HG02884 (cell line): ENCODE data around the gene CD74.

Experiments used
- ATAC-seq: cut with Tn5 transposase; IDR thresholded peaks from one replicate; pipeline ENCODE4 v1.9.1; 2021; ENCODE audit warnings: mild to moderate bottlenecking, moderate library complexity; ENCODE audit not compliant: unreplicated experiment

The CD74 gene

DNA sequence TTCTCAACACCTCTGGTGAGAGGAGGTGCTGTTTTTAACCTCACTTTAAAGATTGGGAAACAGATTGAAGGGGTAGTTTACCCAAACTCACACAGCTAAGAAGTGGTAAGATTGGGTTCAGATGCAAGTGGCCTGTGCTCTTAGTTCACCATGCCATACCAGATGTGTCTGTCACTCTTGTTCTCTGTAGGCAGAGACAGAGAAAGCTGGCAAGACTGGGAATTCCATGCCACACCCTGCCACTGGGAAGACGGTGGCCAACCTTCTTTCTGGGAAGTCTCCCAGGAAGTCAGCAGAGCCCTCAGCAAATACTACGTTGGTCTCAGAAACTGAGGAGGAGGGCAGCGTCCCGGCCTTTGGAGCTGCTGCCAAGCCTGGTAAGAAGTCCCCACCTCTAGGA, 44.2 kb downstream of the CD74 start:
- ATAC-seq = no peak

DNA sequence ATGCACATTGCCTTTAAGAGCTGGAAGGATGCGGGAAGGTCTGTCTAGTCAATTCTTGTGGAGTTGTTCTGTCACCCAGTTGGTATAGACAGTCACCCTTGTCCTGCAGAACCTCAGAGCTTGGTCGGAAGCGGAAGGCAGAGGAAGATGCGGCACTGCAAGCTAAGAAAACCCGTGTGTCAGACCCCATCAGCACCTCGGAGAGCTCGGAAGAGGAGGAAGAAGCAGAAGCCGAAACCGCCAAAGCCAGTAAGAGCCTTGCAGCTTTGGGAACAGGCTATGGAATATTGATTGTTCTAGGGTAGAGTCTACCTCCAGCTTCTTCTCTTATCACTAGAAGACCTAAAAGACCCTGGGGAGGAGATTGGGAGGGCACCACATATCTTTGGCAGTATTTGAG, 48.7 kb downstream of the CD74 start:
- no peak for ATAC-seq

DNA sequence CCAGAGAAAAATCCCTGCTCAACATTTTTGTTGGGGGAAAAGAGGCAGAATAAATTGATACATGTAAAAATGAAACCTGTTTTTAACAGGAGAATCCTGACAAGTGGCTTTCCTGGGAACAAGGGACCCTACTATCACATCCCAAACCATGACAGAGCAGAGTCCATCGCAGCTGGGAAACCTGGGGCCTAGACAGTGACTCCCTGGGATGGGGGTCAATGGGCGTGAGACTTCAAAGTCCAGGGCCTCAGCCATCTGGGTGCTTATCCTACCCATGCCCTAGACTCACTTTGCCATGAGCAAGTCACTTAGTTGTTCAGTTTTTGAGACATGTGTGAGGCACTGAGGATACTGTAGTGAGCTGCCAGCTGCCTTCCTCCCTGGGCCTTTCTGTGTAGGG, 49.5 kb downstream of the CD74 start:
- ATAC-seq = no peak

DNA sequence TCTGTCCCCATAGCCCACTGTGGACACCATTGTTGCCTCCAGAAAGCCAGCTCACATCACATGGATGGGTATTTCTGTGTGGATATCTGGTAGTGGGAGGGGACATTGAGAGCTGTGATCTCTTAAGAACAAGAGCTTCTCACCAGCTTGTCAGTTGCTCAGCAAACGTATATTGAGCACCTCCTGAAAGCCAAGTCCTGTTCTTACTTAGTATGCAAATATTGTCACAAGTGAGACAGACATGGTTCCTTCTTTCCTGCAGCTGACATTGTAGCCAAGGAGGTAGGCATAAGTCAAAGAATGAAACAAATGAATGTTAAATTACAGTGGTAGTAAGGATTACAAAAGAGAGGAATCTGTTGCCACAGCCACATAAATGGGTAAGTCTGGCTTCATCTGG, 51.4 kb downstream of the CD74 start:
- ATAC-seq = peak; percentile 38

DNA sequence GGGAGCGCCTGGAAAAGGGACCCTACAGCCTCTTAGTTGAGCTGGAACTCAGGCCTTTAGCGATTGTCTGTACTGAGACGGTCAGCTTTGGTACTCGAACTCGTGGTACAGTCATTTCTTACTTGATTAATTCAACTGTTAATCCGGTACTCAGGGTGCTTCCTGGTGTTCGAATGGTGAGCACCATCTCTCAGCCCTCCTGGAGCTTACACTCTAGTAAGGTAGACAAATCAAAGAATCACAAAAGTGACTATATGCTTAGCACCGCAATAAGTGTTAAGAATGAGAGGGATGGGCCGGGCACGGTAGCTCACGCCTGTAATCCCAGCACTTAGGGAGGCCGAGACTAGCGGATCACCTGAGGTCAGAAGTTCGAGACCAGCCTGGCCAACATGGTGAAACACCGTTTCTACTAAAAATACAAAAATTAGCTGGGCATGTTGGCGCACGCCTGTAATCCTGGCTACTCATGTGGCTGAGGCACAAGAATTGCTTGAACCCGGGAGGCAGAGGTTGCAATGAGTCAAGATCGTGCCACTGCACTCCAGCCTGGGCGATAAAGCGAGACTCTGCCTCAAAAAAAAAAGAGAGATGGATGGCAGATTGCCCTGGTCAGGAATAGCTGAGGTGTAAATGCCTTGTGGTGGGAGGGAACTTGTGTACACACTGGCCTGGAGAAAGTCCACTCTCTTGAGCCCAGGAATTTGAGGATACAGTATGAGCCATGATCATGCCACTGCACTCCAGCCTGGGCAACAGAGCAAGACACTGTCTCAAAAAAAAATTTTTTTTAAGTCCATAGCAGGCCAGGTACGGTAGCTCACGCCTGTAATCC, 54.2 kb downstream of the CD74 start:
- no peak for ATAC-seq

DNA sequence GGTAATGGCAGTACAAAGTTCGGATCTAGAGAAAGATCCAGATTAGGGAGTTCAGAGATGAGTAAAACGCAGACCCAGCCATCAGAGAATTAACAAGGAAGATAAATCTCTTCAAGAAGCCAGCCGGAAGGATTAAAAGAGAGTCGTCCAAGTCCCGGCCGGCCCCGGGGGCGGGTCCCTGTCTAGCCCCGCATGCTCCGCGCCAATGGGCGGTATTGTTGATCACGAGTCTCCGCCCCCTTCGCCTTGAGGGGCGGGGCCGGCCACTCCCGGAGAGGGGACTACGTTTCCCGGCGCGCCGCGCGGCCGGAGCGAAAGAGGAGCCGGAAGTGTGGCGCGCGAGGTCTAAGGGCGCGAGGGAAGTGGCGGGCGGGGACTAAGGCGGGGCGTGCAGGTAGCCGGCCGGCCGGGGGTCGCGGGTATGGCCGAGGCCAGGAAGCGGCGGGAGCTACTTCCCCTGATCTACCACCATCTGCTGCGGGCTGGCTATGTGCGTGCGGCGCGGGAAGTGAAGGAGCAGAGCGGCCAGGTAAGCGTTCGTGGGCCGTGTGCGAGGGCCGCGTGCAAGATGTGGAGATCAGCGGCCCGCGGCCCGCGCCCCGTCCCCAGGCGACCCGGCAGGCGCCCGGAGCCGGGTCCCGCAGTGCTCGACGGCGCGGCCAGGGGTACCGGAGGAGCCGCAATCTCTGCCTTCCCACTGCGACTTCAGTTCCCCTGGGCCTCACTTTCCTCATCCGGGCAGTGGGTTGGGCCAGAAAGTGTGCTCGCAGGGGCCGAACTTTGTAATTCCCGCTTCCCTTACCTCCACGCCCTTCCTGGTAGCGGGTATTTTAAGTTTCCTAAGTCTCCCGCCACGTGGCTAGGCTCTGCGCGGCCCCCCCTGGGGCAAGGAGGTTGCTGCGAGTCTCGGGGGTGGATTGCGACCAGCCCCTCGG, 55.1 kb downstream of the CD74 start, which contains the start of gene TCOF1:
TCOF1 (plus strand) TSS at position 372 of the 935 bp plus-strand sequence; CDS start at position 422, 50 bp downstream.
- peak; percentile 93 for ATAC-seq

DNA sequence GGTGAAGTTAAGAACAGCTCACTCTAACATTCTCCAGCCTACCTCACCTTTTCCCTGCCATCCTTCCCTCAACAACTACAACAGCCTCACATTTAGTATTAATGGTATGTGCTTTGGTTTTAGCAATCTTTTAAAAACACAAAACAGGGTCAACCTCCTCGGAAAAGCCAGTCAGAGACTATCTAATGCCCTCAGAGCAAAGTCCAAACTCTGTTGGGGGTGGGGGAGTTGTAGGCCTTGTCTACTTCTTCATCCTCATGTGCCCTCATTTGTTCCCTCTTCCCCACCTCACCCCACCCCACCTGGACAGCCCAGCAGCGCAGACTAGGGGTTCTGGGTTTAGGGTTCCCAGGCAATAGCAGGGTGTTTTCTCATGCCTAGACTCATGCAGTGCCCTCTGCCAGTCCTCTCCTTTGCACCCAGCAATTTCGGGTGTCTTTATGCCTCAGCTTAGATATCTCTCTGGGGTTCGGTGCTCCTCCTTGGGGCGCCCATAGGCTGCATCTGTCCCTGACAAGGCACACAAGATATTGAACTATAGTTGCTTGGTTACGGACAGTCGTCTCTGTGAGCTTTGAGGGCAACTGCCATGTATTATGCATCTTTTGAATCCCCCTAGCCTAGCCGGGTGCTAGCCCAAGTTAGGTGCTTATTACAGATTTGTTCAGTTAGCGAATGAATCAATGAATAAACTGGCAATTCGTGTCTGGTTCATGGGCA, 56.0 kb downstream of the CD74 start:
- no peak for ATAC-seq

DNA sequence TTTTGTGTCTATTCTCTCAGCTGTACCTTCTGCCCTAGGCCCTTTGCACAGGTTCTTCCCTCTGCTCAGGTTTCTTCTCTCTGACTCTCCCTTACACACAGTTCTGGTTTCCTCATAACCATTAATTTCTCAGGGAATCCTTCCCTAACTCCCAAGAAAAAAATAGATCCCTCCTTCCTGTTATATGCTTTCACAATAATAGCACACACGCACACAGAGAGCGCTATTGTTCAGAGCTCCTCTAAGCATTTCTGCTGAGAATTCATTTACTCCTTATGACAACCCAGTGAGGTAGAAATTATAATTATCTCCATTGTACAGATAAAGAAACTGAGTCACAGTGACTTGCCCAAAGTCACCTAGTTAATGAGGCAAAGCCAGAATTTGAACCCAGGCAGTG, 56.9 kb downstream of the CD74 start:
- ATAC-seq = no peak

DNA sequence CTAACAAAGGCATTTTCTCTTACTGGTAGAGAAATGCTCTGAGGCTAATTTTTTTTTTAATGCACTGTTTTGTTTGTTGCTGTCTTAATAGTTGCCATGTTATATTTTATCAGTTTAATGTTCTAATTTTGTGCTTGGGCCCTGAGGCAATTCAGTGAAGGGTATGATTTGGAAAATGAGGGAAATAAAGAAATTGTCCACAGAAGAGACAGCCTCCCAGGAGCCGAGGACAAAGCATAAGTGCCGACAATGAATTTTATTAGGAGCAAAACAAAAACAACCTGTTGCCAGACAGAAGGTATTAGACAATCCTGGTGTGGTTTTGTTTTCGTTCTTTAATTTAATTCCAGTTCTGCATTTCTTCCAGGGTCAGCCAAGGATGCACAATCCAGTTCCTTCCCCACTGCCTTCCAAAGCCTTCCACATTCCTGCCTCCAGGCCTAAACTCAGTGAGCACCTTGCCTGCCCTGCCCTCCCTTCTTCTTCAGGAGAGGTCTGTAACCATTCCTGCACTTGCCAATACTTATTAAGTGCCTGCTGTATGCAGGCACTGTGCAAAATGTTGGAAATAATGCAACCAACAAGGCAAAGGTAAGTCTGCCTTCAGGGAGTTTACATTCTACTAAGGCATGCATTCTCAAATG, 59.6 kb downstream of the CD74 start:
- ATAC-seq = no peak

DNA sequence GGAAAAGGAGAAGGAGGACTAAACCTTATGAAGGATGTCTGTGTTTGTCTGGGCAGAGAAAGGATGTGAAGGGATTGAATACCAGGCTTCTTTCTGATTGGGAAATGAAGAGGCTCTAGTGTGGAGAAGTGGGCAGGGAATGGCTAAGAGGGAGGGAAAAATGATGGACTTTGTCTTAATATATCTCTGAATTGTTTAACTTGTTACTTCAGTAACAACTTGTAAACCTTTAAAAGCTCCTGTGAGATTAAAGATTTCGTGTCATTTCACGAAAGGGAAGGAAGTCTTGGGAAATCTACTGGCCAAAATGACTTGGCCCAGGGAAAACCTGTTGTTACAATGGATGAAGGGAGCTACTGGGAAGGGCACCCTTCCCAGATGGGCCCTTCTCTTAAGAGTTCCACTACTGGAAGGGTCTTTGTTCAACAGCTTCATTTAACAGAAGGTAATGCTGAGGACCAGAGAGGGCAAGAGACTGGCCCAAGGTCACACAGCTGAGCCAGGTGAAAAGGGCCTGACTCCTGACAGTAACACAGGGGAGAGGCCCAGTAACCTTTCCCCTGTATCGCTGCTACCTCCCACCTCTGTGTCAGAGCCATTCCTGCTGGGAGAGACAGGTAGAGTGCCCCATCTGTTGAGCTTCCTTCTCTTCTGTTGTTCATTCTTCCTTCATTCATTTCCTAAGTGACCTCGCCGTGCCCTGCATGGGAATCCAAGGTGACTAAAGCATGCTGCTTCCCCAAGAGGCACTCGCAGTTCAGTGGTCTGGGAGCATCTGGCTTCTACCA, 60.3 kb downstream of the CD74 start:
- ATAC-seq = no peak
